ENCODE results near the gene MAML3.

The MAML3 gene

GRCh38 chr4:140154572-140154891 is 548 bp upstream of the MAML3 start:
- no peak for DNase-seq

GRCh38 chr4:140153419-140153717 is 616 bp downstream of the MAML3 start:
- DNase-seq = no peak

GRCh38 chr4:140152751-140153418 is 1.1 kb downstream of the MAML3 start:
- DNase-seq = peak; percentile 27 to 31

- peak; percentile 73 to 79 for DNase-seq
Measured at GRCh38 chr4:140152013-140152703, 1.8 kb downstream of the MAML3 start.

GRCh38 chr4:140151699-140152012 is 2.3 kb downstream of the MAML3 start:
- DNase-seq = peak; percentile 65 to 75

GRCh38 chr4:140150886-140151698 is 2.9 kb downstream of the MAML3 start:
- DNase-seq = peak; percentile 76 to 85

GRCh38 chr4:140150636-140150885 is 3.4 kb downstream of the MAML3 start:
- DNase-seq = no peak

GRCh38 chr4:140149846-140150635 is 3.9 kb downstream of the MAML3 start:
- DNase-seq = peak; percentile 64 to 67

- no peak for DNase-seq
Measured at GRCh38 chr4:140144050-140144449, 9.9 kb downstream of the MAML3 start.

- no peak for DNase-seq
Measured at GRCh38 chr4:140141210-140141835, 12.7 kb downstream of the MAML3 start.

GRCh38 chr4:140140566-140140965 is 13.4 kb downstream of the MAML3 start:
- DNase-seq = no peak

GRCh38 chr4:140138428-140138827 is 15.6 kb downstream of the MAML3 start:
- no peak for DNase-seq

- DNase-seq = no peak
Measured at GRCh38 chr4:140137671-140138070, 16.3 kb downstream of the MAML3 start.

GRCh38 chr4:140136509-140136908 is 17.5 kb downstream of the MAML3 start:
- DNase-seq = no peak

GRCh38 chr4:140135529-140136088 is 18.4 kb downstream of the MAML3 start:
- DNase-seq = no peak

- no peak for DNase-seq
Measured at GRCh38 chr4:140134746-140135425, 19.1 kb downstream of the MAML3 start.

GRCh38 chr4:140133576-140133975 is 20.4 kb downstream of the MAML3 start:
- no peak for DNase-seq

GRCh38 chr4:140131675-140132229 is 22.2 kb downstream of the MAML3 start:
- no peak for DNase-seq

- peak in 1 of 2 donors; percentile 17 for DNase-seq
Measured at GRCh38 chr4:140130677-140131076, 23.3 kb downstream of the MAML3 start.

GRCh38 chr4:140127422-140127821 is 26.6 kb downstream of the MAML3 start:
- no peak for DNase-seq

- DNase-seq = no peak
Measured at GRCh38 chr4:140126261-140126660, 27.7 kb downstream of the MAML3 start.

GRCh38 chr4:140125374-140125773 is 28.6 kb downstream of the MAML3 start:
- DNase-seq = no peak
